ENCODE measurements around the gene CELF2.

GRCh38 chr10:11003679-11004078 is 14.0 kb upstream of the CELF2 start:
- no peak for TF ChIP-seq CTCF (IDR thresholded peaks at IDR 0.05)
- TF ChIP-seq POLR2A (IDR thresholded peaks at IDR 0.05): no peak

All from thyroid gland (tissue), 4 donors.